Karpas-422 (cell line): ENCODE results near the gene TAL2. TPM values are rescaled to one million over a fixed set of nuclear protein-coding genes. Genes with fewer than 3 reads are reported as not detected.

ENCODE experiments used
- DNase-seq: peaks from one replicate; pipeline ENCODE4 v3.0.0-alpha.2; 2015
- H2AFZ ChIP-seq: fragments of 200-600 bp; sonication (generic); 2 replicates; pipeline ENCODE4 v1.6.1; 2014; ENCODE audit warnings: antibody characterized with exemption, low read length, mixed read lengths
- H3K27ac ChIP-seq: fragments of 200-600 bp; sonication (generic); 2 replicates; pipeline ENCODE4 v1.5.1; 2014; ENCODE audit warnings: mild to moderate bottlenecking, low read length, moderate library complexity
- H3K27me3 ChIP-seq: fragments of 200-600 bp; sonication (generic); 2 replicates; pipeline ENCODE4 v1.6.1; 2014; ENCODE audit warnings: low read length, mixed read lengths
- H3K36me3 ChIP-seq: fragments of 200-600 bp; sonication (generic); 2 replicates; pipeline ENCODE4 v1.6.1; 2014; ENCODE audit warnings: low read length, mixed read lengths; ENCODE audit not compliant: insufficient read depth
- H3K4me1 ChIP-seq: fragments of 200-600 bp; sonication (generic); 2 replicates; pipeline ENCODE4 v1.6.1; 2014; ENCODE audit warnings: mild to moderate bottlenecking, low read length, mixed read lengths
- H3K4me2 ChIP-seq: fragments of 200-600 bp; sonication (generic); 2 replicates; pipeline ENCODE4 v1.6.1; 2014; ENCODE audit warnings: low read length, low read depth, mild to moderate bottlenecking; ENCODE audit not compliant: poor library complexity, severe bottlenecking
- H3K4me3 ChIP-seq: fragments of 200-600 bp; sonication (generic); 2 replicates; pipeline ENCODE4 v1.5.1; 2014; ENCODE audit warnings: mild to moderate bottlenecking, antibody characterized with exemption, low read length, mixed read lengths
- H3K79me2 ChIP-seq: fragments of 200-600 bp; sonication (generic); 2 replicates; pipeline ENCODE4 v1.6.1; 2014; ENCODE audit warnings: mild to moderate bottlenecking, low read length, mixed read lengths
- H3K9ac ChIP-seq: fragments of 200-600 bp; sonication (generic); 2 replicates; pipeline ENCODE4 v1.6.0; 2014; ENCODE audit warnings: low read length
- H3K9me2 ChIP-seq: fragments of 200-600 bp; sonication (generic), shearing (Covaris generic); replicated peaks from 2 replicates; pipeline ENCODE4 v1.6.0; 2014; ENCODE audit warnings: mild to moderate bottlenecking, low read length, moderate library complexity; ENCODE audit not compliant: insufficient read depth
- H3K9me3 ChIP-seq: fragments of 300-700, 200-600 bp; sonication (generic); 2 replicates; pipeline ENCODE4 v1.6.1; 2014; ENCODE audit warnings: low read length, mixed read lengths
- H4K20me1 ChIP-seq: fragments of 200-600 bp; sonication (generic); 2 replicates; pipeline ENCODE4 v1.6.1; 2014; ENCODE audit warnings: mild to moderate bottlenecking, antibody characterized with exemption, low read length, low read depth; ENCODE audit not compliant: insufficient read depth
- total RNA-seq: library from RNA; depleted of rRNA; stranded (reverse); fragments of >200 nt; shearing (Covaris generic); gene quantifications from 2 replicates; pipeline ENCODE4 v1.2.3, GENCODE V29; 2014; ENCODE audit warnings: low replicate concordance; rRNA removed

TAL2 gene
- total RNA-seq = 4.1 and 18.4 TPM in 2 replicates

DNA sequence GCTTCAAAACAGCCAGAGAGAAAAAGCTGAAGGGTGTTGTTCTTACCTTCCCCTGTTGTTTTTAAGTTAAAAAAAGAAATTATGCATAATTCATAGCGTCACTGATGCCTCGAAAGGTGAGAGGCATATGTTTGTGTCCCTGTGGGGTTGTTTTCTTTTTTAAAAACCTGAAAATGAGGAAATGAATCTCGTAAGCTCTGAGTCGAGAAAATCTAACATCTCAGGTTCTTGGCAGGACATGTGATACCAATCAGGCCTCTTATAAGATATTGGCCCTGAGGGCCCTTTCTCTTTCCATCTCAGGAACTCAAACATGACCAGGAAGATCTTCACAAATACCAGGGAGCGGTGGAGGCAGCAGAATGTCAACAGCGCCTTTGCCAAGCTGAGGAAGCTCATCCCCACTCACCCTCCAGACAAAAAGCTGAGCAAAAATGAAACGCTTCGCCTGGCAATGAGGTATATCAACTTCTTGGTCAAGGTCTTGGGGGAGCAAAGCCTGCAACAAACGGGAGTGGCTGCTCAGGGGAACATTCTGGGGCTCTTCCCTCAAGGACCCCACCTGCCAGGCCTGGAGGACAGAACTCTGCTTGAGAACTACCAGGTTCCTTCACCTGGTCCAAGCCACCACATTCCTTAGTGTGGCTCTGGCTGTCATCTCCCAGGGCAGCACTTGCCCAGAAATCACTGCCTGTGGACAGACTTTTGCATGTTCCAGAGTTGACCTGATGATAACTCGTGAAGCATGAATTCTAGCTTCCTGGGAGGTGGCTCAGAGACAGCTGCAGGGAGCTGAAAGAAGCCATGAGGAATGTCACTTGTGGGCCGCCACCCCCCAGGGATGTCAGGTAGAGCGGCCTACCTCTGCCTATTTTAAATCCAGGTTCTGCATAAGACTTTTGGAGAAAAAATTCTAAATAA, at the start of gene TAL2:
Gene TAL2 (plus strand): TSS at position 274 of the 921 bp plus-strand sequence. CDS start 40 bp downstream, at position 314.
- no peaks in the 10 kb centered on the region for H3K27me3 ChIP-seq
- H3K4me3 ChIP-seq = peak within 1 kb of the TSS; percentile 24
- no peaks in the 10 kb centered on the region for H3K36me3 ChIP-seq
- H3K27ac ChIP-seq = peak within 1 kb of the TSS; percentile 82
- H3K9me2 ChIP-seq = no peaks in the 10 kb centered on the region
- H3K9me3 ChIP-seq = no peaks in the 10 kb centered on the region
- H2AFZ ChIP-seq = no peak within 1 kb of the TSS
- H4K20me1 ChIP-seq = no peaks in the 10 kb centered on the region
- H3K4me1 ChIP-seq = peaks cover 68% of the 10 kb centered on the region
- H3K79me2 ChIP-seq = no peaks in the 10 kb centered on the region
- H3K4me2 ChIP-seq = peak within 1 kb of the TSS; percentile 62
- peak within 1 kb of the TSS; percentile 53 for H3K9ac ChIP-seq
- peak; percentile 93 for DNase-seq

DNA sequence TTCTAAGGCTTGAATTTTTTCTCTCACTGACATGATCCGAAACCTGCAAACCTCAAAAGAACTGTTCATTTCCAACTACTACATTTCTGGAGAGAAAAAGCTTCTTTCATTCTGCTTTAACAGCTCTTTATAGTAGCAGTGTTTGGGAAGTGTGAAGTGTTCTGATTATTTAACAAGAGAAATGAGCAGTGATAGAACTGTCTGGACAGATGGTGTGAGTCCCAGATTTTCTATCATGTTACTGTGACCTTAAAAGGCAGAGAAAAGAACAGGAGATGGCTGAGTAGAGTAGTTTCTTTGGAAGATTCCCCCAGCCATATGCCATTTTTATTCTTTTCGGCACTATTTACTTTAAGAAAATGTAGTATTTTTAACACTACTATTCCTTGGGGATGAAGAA, 41.3 kb upstream of the TAL2 start:
- H3K4me2 ChIP-seq = no peak overlapping the region
- no peaks in the 10 kb centered on the region for H3K36me3 ChIP-seq
- no peaks in the 10 kb centered on the region for H3K79me2 ChIP-seq
- H3K9me3 ChIP-seq = no peaks in the 10 kb centered on the region
- peaks cover 11% of the 10 kb centered on the region for H3K4me1 ChIP-seq
- no peak for DNase-seq
- no peaks in the 10 kb centered on the region for H3K27me3 ChIP-seq
- H3K4me3 ChIP-seq = no peak overlapping the region
- no peak overlapping the region for H3K27ac ChIP-seq
- H3K9ac ChIP-seq = no peak overlapping the region
- no peaks in the 10 kb centered on the region for H4K20me1 ChIP-seq
- no peaks in the 10 kb centered on the region for H3K9me2 ChIP-seq
- no peak overlapping the region for H2AFZ ChIP-seq

DNA sequence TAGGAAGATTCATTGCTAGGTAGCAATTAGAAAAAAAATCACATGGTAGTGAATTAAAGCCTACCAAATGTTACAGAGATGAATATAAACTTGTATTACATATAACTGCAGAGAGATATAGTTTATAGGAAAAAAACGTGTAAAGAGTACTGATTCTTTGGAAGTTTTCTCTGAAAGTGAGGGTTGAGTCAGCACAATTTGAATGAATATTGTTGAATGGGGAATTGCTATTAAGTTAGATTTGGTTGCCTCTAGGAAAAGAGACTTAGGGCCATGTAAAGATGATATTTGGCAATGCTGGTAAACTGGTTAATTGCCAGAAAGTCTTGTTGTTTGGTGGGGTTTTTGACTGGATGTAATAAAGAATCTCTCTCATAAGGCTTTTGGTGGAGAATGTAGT, 37.2 kb upstream of the TAL2 start:
- Histone ChIP-seq H3K4me2 (no peak overlapping the region), H3K36me3 (0 out of 2 replicates have a peak, but pooled peaks cover 2% of the 10 kb centered on the region), H3K27me3 (no peaks in the 10 kb centered on the region), H3K27ac (no peak overlapping the region), H4K20me1 (no peaks in the 10 kb centered on the region), H2AFZ (no peak overlapping the region), H3K4me1 (peaks cover 3% of the 10 kb centered on the region; the same call in 1 of the 2 replicates), H3K9me2 (no peaks in the 10 kb centered on the region), H3K4me3 (no peak overlapping the region), H3K79me2 (no peaks in the 10 kb centered on the region), H3K9ac (no peak overlapping the region), H3K9me3 (no peaks in the 10 kb centered on the region)
- no peak for DNase-seq

DNA sequence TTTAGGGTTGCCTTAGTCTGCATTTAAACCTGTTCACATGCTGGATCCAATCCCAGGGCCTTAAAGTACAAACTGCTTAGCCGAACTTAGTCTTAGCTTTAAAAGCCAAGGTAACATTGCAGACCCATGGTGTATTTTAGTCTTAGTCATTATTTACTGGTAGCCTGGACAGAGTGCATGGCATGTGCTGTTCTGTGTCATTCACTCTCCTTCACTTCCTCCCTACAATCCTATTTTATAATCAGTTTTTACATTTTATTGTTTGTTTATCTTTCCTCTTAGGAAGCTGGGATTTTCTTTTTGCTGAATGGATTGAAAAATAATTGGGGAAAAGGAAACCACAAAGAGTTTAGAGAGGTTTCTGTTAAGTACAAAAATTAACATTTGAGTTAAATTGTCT, 29.4 kb upstream of the TAL2 start:
- Histone ChIP-seq H3K4me3 (no peak overlapping the region), H2AFZ (no peak overlapping the region), H3K4me1 (peaks cover 24% of the 10 kb centered on the region), H3K9me3 (no peaks in the 10 kb centered on the region), H3K9me2 (no peaks in the 10 kb centered on the region), H3K79me2 (no peaks in the 10 kb centered on the region), H3K36me3 (0 out of 2 replicates have a peak, but pooled peaks cover 2% of the 10 kb centered on the region), H3K27ac (no peak overlapping the region), H3K9ac (no peak overlapping the region), H4K20me1 (no peaks in the 10 kb centered on the region), H3K4me2 (no peak overlapping the region), H3K27me3 (no peaks in the 10 kb centered on the region)
- no peak for DNase-seq

DNA sequence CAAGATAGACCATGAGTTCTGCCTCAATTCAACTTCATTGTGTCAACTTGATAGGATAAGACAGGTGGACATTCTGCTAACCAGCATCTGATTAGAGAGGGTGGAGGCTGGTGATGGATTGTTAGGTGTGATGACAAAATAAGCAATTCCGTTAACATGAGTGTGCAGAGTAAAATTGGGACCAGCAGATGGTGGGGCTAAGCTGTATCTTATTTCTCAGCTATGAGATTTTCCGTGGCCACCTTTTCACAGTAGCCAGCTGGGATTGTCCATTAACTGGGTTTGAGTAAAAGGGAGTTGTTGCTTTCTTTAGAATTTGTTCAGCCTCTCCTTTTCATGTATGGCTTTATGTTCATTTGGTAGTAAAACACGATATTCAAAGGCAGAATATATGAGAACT, 28.8 kb upstream of the TAL2 start:
- no peaks in the 10 kb centered on the region for H3K79me2 ChIP-seq
- no peaks in the 10 kb centered on the region for H3K9me3 ChIP-seq
- H3K4me1 ChIP-seq = peaks cover 30% of the 10 kb centered on the region
- H3K9ac ChIP-seq = no peak overlapping the region
- no peak for DNase-seq
- no peaks in the 10 kb centered on the region for H3K9me2 ChIP-seq
- H3K4me3 ChIP-seq = no peak overlapping the region
- no peaks in the 10 kb centered on the region for H3K27me3 ChIP-seq
- no peak overlapping the region for H3K27ac ChIP-seq
- 0 out of 2 replicates have a peak, but pooled peaks cover 2% of the 10 kb centered on the region for H3K36me3 ChIP-seq
- no peak overlapping the region for H2AFZ ChIP-seq
- H3K4me2 ChIP-seq = no peak overlapping the region
- H4K20me1 ChIP-seq = no peaks in the 10 kb centered on the region

DNA sequence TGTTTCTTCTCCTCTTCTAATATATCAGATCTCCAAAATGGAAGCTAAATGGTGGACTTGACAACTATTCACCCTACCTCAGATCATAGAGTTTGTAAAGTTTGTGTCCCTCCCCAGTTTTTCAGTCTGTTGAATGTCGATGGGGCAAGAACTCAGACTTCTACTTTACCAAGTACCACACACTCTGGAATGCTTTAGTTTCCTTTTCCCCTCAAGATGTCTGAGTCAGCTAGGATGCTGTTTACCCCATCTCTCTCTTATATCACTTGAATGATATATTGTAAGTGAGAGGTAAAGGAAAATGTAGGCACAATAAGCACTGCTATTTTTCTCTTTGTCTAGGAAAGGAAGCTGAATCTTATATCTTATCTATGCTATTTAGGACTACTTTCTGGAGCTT, 25.9 kb upstream of the TAL2 start:
- H3K4me1 ChIP-seq = peaks cover 59% of the 10 kb centered on the region
- H3K27ac ChIP-seq = no peak overlapping the region
- H3K9ac ChIP-seq = no peak overlapping the region
- H3K36me3 ChIP-seq = no peaks in the 10 kb centered on the region
- no peaks in the 10 kb centered on the region for H3K9me2 ChIP-seq
- no peak overlapping the region for H3K4me3 ChIP-seq
- H4K20me1 ChIP-seq = no peaks in the 10 kb centered on the region
- H2AFZ ChIP-seq = no peak overlapping the region
- H3K4me2 ChIP-seq = no peak overlapping the region
- H3K9me3 ChIP-seq = no peaks in the 10 kb centered on the region
- H3K27me3 ChIP-seq = no peaks in the 10 kb centered on the region
- no peaks in the 10 kb centered on the region for H3K79me2 ChIP-seq
- no peak for DNase-seq

DNA sequence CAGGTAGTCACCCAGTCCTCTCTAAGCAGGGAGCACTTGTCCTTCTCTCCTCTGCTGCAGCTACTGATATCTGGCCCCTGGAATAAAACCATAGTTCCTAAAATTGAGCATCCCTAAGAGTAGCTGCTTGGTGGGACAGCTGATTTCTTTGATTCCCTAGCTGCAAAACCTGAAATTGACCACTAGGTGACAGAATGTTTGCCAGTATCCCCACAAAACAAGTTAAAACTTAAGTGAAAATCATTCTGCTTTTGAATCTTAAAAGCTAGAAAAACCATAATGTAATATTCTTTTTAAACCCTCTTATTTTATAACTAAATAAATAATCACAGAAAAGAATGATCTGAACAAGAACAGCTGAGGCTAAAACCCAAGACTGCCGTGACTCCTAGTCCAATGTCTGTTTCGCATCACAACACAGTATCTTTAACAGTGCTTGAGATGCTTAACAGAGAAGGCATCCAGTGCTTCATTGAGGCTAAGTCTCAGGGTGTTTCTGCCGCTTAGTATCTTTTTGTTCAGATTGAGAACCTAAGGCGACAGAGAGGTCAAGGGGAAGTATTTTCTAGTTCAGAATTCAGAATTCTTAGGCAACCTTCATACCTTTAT, 24.4 kb upstream of the TAL2 start:
- H3K79me2 ChIP-seq = no peaks in the 10 kb centered on the region
- H3K4me2 ChIP-seq = peak overlapping the region; percentile 71
- DNase-seq = peak; percentile 73
- peak overlapping the region; percentile 51 for H3K9ac ChIP-seq
- H2AFZ ChIP-seq = no peak overlapping the region
- H3K9me3 ChIP-seq = 0 out of 2 replicates have a peak, but pooled peaks cover 2% of the 10 kb centered on the region
- H3K27me3 ChIP-seq = no peaks in the 10 kb centered on the region
- H3K27ac ChIP-seq = peak overlapping the region; percentile 78
- no peaks in the 10 kb centered on the region for H3K36me3 ChIP-seq
- 0 out of 2 replicates have a peak overlapping the region, but pooled peaks have one; percentile 28 for H3K4me3 ChIP-seq
- peaks cover 67% of the 10 kb centered on the region for H3K4me1 ChIP-seq
- no peaks in the 10 kb centered on the region for H3K9me2 ChIP-seq
- no peaks in the 10 kb centered on the region for H4K20me1 ChIP-seq

DNA sequence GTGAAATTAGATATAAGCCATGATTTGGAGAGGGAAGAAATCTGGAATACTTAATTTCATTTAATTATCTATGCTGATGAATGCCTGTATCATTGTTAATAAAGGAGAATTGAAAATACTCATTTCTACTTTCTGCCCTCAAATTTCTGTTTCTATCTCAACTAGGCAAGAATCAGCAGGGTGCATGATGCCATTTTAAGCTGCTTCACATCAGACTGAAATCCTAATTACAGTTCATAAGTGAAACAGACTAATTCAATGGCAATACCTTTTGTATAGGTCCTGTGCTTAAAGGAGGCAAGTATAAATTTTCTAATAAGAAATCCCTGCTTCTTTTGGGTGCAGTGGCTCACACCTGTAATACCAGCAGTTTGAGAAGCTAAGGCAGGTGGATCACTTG, 22.3 kb upstream of the TAL2 start:
- H2AFZ ChIP-seq = no peak overlapping the region
- peak overlapping the region; percentile 71 for H3K4me2 ChIP-seq
- H3K36me3 ChIP-seq = no peaks in the 10 kb centered on the region
- H3K27me3 ChIP-seq = no peaks in the 10 kb centered on the region
- 0 out of 2 replicates have a peak, but pooled peaks cover 2% of the 10 kb centered on the region for H3K9me3 ChIP-seq
- peak; percentile 51 for DNase-seq
- H3K79me2 ChIP-seq = no peaks in the 10 kb centered on the region
- no peaks in the 10 kb centered on the region for H4K20me1 ChIP-seq
- H3K27ac ChIP-seq = peak overlapping the region; percentile 78
- no peak overlapping the region for H3K4me3 ChIP-seq
- peak overlapping the region; percentile 18 for H3K9ac ChIP-seq
- H3K9me2 ChIP-seq = no peaks in the 10 kb centered on the region
- peaks cover 79% of the 10 kb centered on the region for H3K4me1 ChIP-seq
